Measurements from ENCODE around the gene C2orf76.

DNA sequence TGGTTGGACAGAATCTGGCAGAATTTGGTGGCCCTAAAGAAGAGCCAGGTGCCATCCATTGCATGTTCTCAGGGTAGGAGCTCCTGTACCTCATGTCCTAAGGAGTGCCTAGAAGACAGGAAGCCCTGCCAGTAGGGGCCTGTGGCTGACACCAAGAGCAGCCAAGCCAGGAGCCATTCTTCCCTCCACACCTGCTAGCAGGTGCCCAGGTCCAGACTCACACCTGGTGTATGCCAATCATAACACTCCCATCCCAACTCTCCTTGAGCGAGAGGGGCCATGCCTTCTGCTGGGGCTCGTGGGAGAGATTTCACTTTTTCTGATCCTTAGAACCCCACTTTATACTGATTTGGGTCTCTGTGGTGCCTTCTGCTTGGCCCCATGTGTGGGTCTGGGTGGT lies 38.5 kb upstream of the C2orf76 start:
- TF ChIP-seq, protein P1, sequence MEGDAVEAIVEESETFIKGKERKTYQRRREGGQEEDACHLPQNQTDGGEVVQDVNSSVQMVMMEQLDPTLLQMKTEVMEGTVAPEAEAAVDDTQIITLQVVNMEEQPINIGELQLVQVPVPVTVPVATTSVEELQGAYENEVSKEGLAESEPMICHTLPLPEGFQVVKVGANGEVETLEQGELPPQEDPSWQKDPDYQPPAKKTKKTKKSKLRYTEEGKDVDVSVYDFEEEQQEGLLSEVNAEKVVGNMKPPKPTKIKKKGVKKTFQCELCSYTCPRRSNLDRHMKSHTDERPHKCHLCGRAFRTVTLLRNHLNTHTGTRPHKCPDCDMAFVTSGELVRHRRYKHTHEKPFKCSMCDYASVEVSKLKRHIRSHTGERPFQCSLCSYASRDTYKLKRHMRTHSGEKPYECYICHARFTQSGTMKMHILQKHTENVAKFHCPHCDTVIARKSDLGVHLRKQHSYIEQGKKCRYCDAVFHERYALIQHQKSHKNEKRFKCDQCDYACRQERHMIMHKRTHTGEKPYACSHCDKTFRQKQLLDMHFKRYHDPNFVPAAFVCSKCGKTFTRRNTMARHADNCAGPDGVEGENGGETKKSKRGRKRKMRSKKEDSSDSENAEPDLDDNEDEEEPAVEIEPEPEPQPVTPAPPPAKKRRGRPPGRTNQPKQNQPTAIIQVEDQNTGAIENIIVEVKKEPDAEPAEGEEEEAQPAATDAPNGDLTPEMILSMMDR (IDR thresholded peaks at IDR 0.05; ENCODE audit: insufficient read depth, low read length): no peak
- TF ChIP-seq, protein P2, sequence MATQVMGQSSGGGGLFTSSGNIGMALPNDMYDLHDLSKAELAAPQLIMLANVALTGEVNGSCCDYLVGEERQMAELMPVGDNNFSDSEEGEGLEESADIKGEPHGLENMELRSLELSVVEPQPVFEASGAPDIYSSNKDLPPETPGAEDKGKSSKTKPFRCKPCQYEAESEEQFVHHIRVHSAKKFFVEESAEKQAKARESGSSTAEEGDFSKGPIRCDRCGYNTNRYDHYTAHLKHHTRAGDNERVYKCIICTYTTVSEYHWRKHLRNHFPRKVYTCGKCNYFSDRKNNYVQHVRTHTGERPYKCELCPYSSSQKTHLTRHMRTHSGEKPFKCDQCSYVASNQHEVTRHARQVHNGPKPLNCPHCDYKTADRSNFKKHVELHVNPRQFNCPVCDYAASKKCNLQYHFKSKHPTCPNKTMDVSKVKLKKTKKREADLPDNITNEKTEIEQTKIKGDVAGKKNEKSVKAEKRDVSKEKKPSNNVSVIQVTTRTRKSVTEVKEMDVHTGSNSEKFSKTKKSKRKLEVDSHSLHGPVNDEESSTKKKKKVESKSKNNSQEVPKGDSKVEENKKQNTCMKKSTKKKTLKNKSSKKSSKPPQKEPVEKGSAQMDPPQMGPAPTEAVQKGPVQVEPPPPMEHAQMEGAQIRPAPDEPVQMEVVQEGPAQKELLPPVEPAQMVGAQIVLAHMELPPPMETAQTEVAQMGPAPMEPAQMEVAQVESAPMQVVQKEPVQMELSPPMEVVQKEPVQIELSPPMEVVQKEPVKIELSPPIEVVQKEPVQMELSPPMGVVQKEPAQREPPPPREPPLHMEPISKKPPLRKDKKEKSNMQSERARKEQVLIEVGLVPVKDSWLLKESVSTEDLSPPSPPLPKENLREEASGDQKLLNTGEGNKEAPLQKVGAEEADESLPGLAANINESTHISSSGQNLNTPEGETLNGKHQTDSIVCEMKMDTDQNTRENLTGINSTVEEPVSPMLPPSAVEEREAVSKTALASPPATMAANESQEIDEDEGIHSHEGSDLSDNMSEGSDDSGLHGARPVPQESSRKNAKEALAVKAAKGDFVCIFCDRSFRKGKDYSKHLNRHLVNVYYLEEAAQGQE (IDR thresholded peaks at IDR 0.05; ENCODE audit: insufficient replicate concordance, low read depth): no peak
- no peak for TF ChIP-seq GABPA (IDR thresholded peaks at IDR 0.05; ENCODE audit: low read depth)
- TF ChIP-seq POLR2AphosphoS5 (IDR thresholded peaks at IDR 0.05; ENCODE audit: low read depth): no peak
